GM12878 (cell line): ENCODE results near the gene FXYD3. TPM values are rescaled to one million over a fixed set of nuclear protein-coding genes. Genes with fewer than 3 reads are reported as not detected.

Experiments
- ATAC-seq: fragments of 200-7000 bp; cut with Tn5 transposase; 3 replicates; pipeline ENCODE4 v1.9.1; 2020; ENCODE audit warnings: mild to moderate bottlenecking, moderate library complexity
- BruUV-seq: library from RNA; stranded (reverse); fragments of 400-500 nt; replicated peaks from 2 replicates; lab custom pipeline; 2021; lab: Mats Ljungman, UMichigan
- CTCF ChIA-PET: fragments of 300-600 bp; sonication (Branson Sonifier 250); formaldehyde crosslinking; extraction: SDS; loops from one replicate; lab custom pipeline; 2021; ENCODE audit warnings: inconsistent platforms; lab: Yijun Ruan, JAX
- POLR2A ChIA-PET: fragments of 350-600 bp; formaldehyde crosslinking; extraction: SDS; loops from one replicate; lab custom pipeline; 2021; ENCODE audit warnings: inconsistent platforms; lab: Charles Lee
- RAD21 ChIA-PET: fragments of 300-600 bp; sonication (Branson Sonifier 250); formaldehyde crosslinking; loops from one replicate; lab custom pipeline; 2023; ENCODE audit warnings: antibody characterized with exemption; ENCODE audit not compliant: unreplicated experiment; lab: Charles Lee
- SMC1A ChIA-PET: fragments of 300-600 bp; sonication (Branson Sonifier 250); formaldehyde crosslinking; loops from one replicate; lab custom pipeline; 2023; ENCODE audit not compliant: unreplicated experiment, uncharacterized antibody; lab: Charles Lee
- DNase-seq: peaks from one replicate; pipeline ENCODE4 v3.0.0-alpha.2; 2011; ENCODE audit warnings: low read depth, low spot score
- FAIRE-seq: peaks from 3 replicates; lab custom pipeline; 2011; peaks lifted over from hg19 to GRCh38; lab: Jason Lieb, UNC
- H2AFZ ChIP-seq: 2 replicates; pipeline ENCODE4 v1.6.0; 2011; ENCODE audit warnings: low read depth, low read length, control low read depth; ENCODE audit not compliant: control insufficient read depth
- H3K27ac ChIP-seq: 2 replicates; pipeline ENCODE4 v1.5.1; 2011; ENCODE audit warnings: control low read depth; ENCODE audit not compliant: control insufficient read depth, insufficient read depth
- H3K27me3 ChIP-seq, 2 experiments: replicated peaks in 1 of 2; 2 replicates each; pipeline versions ENCODE4 v1.6.0 to v1.6.1; 2011; ENCODE audit warnings: low read length in 1 of 2; ENCODE audit not compliant: control insufficient read depth in 2 of 2, insufficient read depth in 2 of 2
- H3K36me3 ChIP-seq, 2 experiments: 2 replicates each; pipeline ENCODE4 v1.5.1; 2011; ENCODE audit warnings: low read length in 1 of 2; ENCODE audit not compliant: control insufficient read depth in 2 of 2, insufficient read depth in 2 of 2
- H3K4me1 ChIP-seq: 2 replicates; pipeline ENCODE4 v1.6.1; 2011; ENCODE audit warnings: mild to moderate bottlenecking, low read length, moderate library complexity, mixed read lengths; ENCODE audit not compliant: control insufficient read depth, insufficient read depth
- H3K4me2 ChIP-seq: 2 replicates; pipeline ENCODE4 v1.6.0; 2011; ENCODE audit warnings: control low read depth; ENCODE audit not compliant: control insufficient read depth, insufficient read depth
- H3K4me3 ChIP-seq: fragments of 200-600 bp; sonication (generic); 2 replicates; pipeline ENCODE4 v1.5.1; 2016
- H3K79me2 ChIP-seq: 2 replicates; pipeline ENCODE4 v1.6.0; 2011; ENCODE audit warnings: low read length; ENCODE audit not compliant: control insufficient read depth, insufficient read depth
- H3K9ac ChIP-seq: 2 replicates; pipeline ENCODE4 v1.8.0; 2011; ENCODE audit warnings: low read length, control low read depth, mixed read lengths; ENCODE audit not compliant: control insufficient read depth, insufficient read depth
- H3K9me3 ChIP-seq: replicated peaks from 3 replicates; pipeline ENCODE4 v1.5.1; 2011; ENCODE audit warnings: mild to moderate bottlenecking, low read length; ENCODE audit not compliant: control insufficient read depth, insufficient read depth
- H4K20me1 ChIP-seq: 2 replicates; pipeline ENCODE4 v1.6.0; 2011; ENCODE audit not compliant: control insufficient read depth, insufficient read depth
- SMAD1 ChIP-seq: fragments of 450-650 bp; IDR thresholded peaks from 2 replicates; pipeline ENCODE4 v1.6.1; 2018; ENCODE audit warnings: mild to moderate bottlenecking, low read depth; ENCODE audit not compliant: partially characterized antibody
- ZZZ3 ChIP-seq: IDR thresholded peaks from 2 replicates; pipeline ENCODE4 v1.6.1; 2011; ENCODE audit warnings: low read depth; ENCODE audit not compliant: control insufficient read depth, insufficient read length
- WGBS: methylation state at CpG from one replicate; pipeline ENCODE4 v1.1.6; 2016; ENCODE audit warnings: low lambda C conversion rate; ENCODE audit not compliant: insufficient replicate concordance, insufficient coverage; ENCODE audit errors: missing lambda C conversion rate; 5-methylcytosine and 5-hydroxymethylcytosine counted together
- in situ Hi-C: fragments of 300-500 bp; cut with MboI; formaldehyde crosslinking; loops from 9 replicates; pipeline ENCODE4 v1.14.3; 2018; ENCODE audit warnings: mixed read lengths
- intact Hi-C: fragments of 100-400 bp; cut with micrococcal nuclease; formaldehyde crosslinking; loops from one replicate; pipeline ENCODE4 v1.14.2; 2022; ENCODE audit not compliant: unreplicated experiment
- polyA plus RNA-seq, 11 experiments: library from polyadenylated mRNA; depleted of rRNA in 4 of 11; unstranded in 6 of 11; stranded (reverse) in 5 of 11; fragments of >200 nt; fragmentation: Nextera tagmentation in 4 of 11; fragmentation: Illumina TruSeq in 1 of 11; extraction: Ambion mirVana in 4 of 11; extraction: Trizol in 1 of 11; gene quantifications; 1 replicate in 1 of 11; 2 replicates in 10 of 11; pipeline versions ENCODE4 v1.2.1 to v1.2.3, GENCODE V29; 2011 to 2016; ENCODE audit warnings: inconsistent platforms in 2 of 11, missing spikeins in 2 of 11, low read depth in 1 of 11
- total RNA-seq, 4 experiments: library from RNA; depleted of rRNA in 3 of 4; stranded (reverse); fragments of >200 nt in 3 of 4; fragmentation: Illumina TruSeq in 1 of 4; extraction: Trizol in 1 of 4; gene quantifications; 2 replicates each; pipeline versions ENCODE4 v1.2.1 to v1.2.3, GENCODE V29; 2013 to 2021
- TF ChIP-seq, protein P1 (sequence below): fragments of 450-650 bp; IDR thresholded peaks from 2 replicates; pipeline ENCODE4 v1.6.1; 2017; ENCODE audit warnings: mild to moderate bottlenecking
- TF ChIP-seq, protein P2 (sequence below): IDR thresholded peaks from 2 replicates; pipeline ENCODE4 v1.6.1; 2011; ENCODE audit warnings: borderline replicate concordance, low read depth, mild to moderate bottlenecking, moderate library complexity, low read length; ENCODE audit not compliant: insufficient read depth, poor library complexity, severe bottlenecking

FXYD3 gene
- total and polyA plus RNA-seq, 10 of the 15 experiments (the other 5 are each of a cell fraction or from before 2014, with no cell fraction given), result 0.09 to 0.44 TPM; not detected in 8

DNA sequence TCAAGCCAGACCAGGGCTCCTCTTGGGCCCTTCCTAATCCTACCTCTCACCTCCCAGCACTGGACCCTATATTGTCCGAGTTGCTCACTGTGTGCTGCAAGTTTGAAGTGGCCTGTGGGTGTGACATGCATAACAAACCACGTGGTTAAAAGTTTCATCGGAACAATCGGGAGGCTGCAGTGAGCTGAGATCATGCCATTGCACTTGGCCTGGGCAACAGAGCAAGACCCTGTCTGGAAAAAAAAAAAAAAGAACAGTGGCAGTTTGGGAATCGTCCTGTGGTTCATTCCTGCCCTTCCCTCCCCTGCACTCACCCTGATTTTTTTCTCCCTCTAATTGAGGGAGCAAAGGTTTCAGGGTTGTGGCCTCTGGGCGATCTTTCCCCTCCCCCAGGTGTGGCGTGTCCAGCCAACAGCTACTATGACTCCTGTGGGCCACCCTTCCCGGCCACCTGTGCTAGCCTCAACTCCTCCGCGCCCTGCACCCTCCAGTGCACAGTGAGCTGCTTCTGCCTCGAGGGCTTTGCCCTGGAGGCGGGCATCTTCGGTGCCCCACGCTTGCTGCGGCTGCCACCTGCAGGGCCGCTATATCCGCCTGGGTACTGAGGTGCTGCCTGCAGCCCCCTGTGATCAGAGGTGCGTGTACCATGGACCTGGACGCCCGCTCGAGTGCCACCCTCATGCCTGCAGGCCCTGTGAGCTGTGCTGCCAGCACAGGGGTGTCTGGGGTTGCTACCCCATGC lies 16.3 kb upstream of the FXYD3 start:
- Histone ChIP-seq H3K4me3 (no peak overlapping the region), H3K4me1 (no peaks in the 10 kb centered on the region), H3K27ac (no peak overlapping the region), H3K9me3 (no peaks in the 10 kb centered on the region), H3K4me2 (no peak overlapping the region), H3K9ac (no peak overlapping the region), H3K79me2 (no peaks in the 10 kb centered on the region), H3K36me3 (no peaks in the 10 kb centered on the region), H4K20me1 (no peaks in the 10 kb centered on the region), H2AFZ (no peak overlapping the region), H3K27me3 (no peaks in the 10 kb centered on the region; a peak in 1 of 4 replicates)
- ChIA-PET CTCF (interaction anchor here (0.6 to 1.3 kb wide), 3 partner anchors 17 to 668 kb away, joined by 3 read pairs; partner anchors contain the start of gene FXYD3), SMC1A (interaction anchor here (1.6 kb wide), 1 partner anchor 42 kb away, joined by 3 read pairs; no protein-coding TSS in a partner anchor), POLR2A (no interaction called here), RAD21 (no interaction called here)
- BruUV-seq, result no TSS peak
- in situ Hi-C loops (no loop called here), intact Hi-C loops (no loop called here)
- TF ChIP-seq, protein P1, sequence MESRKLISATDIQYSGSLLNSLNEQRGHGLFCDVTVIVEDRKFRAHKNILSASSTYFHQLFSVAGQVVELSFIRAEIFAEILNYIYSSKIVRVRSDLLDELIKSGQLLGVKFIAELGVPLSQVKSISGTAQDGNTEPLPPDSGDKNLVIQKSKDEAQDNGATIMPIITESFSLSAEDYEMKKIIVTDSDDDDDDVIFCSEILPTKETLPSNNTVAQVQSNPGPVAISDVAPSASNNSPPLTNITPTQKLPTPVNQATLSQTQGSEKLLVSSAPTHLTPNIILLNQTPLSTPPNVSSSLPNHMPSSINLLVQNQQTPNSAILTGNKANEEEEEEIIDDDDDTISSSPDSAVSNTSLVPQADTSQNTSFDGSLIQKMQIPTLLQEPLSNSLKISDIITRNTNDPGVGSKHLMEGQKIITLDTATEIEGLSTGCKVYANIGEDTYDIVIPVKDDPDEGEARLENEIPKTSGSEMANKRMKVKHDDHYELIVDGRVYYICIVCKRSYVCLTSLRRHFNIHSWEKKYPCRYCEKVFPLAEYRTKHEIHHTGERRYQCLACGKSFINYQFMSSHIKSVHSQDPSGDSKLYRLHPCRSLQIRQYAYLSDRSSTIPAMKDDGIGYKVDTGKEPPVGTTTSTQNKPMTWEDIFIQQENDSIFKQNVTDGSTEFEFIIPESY, result no peak
- TF ChIP-seq, protein P2, sequence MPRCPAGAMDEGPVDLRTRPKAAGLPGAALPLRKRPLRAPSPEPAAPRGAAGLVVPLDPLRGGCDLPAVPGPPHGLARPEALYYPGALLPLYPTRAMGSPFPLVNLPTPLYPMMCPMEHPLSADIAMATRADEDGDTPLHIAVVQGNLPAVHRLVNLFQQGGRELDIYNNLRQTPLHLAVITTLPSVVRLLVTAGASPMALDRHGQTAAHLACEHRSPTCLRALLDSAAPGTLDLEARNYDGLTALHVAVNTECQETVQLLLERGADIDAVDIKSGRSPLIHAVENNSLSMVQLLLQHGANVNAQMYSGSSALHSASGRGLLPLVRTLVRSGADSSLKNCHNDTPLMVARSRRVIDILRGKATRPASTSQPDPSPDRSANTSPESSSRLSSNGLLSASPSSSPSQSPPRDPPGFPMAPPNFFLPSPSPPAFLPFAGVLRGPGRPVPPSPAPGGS, result no peak
- TF ChIP-seq ZZZ3 (no peak), SMAD1 (no peak)
- no peak for FAIRE-seq
- no peak for ATAC-seq
- no peak for DNase-seq
- 37% methylated on average over 20 of the region's 21 CpGs for WGBS
